PC-3 (cell line): Measurements from ENCODE around the gene UGT1A5. TPM values are rescaled to one million over a fixed set of nuclear protein-coding genes. Genes with fewer than 3 reads are reported as not detected.
"Not testable (repeated sequence)": the region's sequence is repeated elsewhere in the genome, so short reads cannot be mapped to it uniquely, and the experiment has no call there.

Source experiments
- ATAC-seq: fragments of 200-7000 bp; cut with Tn5 transposase; 2 replicates; pipeline ENCODE4 v1.9.1; 2020; ENCODE audit warnings: mild to moderate bottlenecking, moderate library complexity
- BruUV-seq: library from RNA; stranded (reverse); fragments of 400-500 nt; replicated peaks from 2 replicates; lab custom pipeline; 2021; lab: Mats Ljungman, UMichigan
- CTCF ChIA-PET: fragments of 300-600 bp; sonication (Branson Sonifier 250); formaldehyde crosslinking; loops from one replicate; lab custom pipeline; 2022; ENCODE audit warnings: antibody characterized with exemption; lab: Charles Lee
- POLR2A ChIA-PET: fragments of 300-600 bp; sonication (Branson Sonifier 250); formaldehyde crosslinking; loops from one replicate; lab custom pipeline; 2022; ENCODE audit warnings: antibody characterized with exemption; ENCODE audit not compliant: unreplicated experiment; lab: Charles Lee
- DNase-seq: peaks from one replicate; pipeline ENCODE4 v3.0.0-alpha.2; 2015
- H2AFZ ChIP-seq: fragments of 300-600 bp; sonication (generic); 2 replicates; pipeline ENCODE4 v1.6.0; 2016; ENCODE audit warnings: antibody characterized with exemption, low read length
- H3F3A ChIP-seq: fragments of 300-600 bp; sonication (generic); one replicate; pipeline ENCODE4 v1.6.0; 2017; ENCODE audit warnings: antibody characterized with exemption, low read length, control low read depth, mild to moderate bottlenecking; ENCODE audit not compliant: unreplicated experiment
- H3K27ac ChIP-seq: fragments of 300-600 bp; sonication (generic); 2 replicates; pipeline ENCODE4 v1.5.1; 2016; ENCODE audit warnings: mild to moderate bottlenecking, low read length
- H3K27me3 ChIP-seq: fragments of 300-600 bp; sonication (generic); 2 replicates; pipeline ENCODE4 v1.6.1; 2016; ENCODE audit warnings: low read length, mixed read lengths
- H3K36me3 ChIP-seq: fragments of 300-600 bp; sonication (generic); 2 replicates; pipeline ENCODE4 v1.6.1; 2016; ENCODE audit warnings: low read depth, mixed run types, low read length, mixed read lengths
- H3K4me1 ChIP-seq: fragments of 300-600 bp; sonication (generic); 2 replicates; pipeline ENCODE4 v1.5.1; 2016; ENCODE audit warnings: low read length; ENCODE audit not compliant: insufficient read depth
- H3K4me2 ChIP-seq: fragments of 300-600 bp; sonication (generic); 2 replicates; pipeline ENCODE4 v1.6.0; 2016; ENCODE audit warnings: low read length
- H3K4me3 ChIP-seq: fragments of 300-600 bp; sonication (generic); 2 replicates; pipeline ENCODE4 v1.5.1; 2016; ENCODE audit warnings: mild to moderate bottlenecking, low read length, mixed read lengths
- H3K79me2 ChIP-seq: fragments of 300-600 bp; sonication (generic); 2 replicates; pipeline ENCODE4 v1.6.1; 2017; ENCODE audit warnings: low read length, mixed read lengths
- H3K9ac ChIP-seq: fragments of 300-600 bp; sonication (generic); 2 replicates; pipeline ENCODE4 v1.6.0; 2016; ENCODE audit warnings: mild to moderate bottlenecking, low read length
- H3K9me2 ChIP-seq: fragments of 300-600 bp; sonication (generic); replicated peaks from 2 replicates; pipeline ENCODE4 v1.6.1; 2016; ENCODE audit warnings: mixed run types, low read length, mixed read lengths
- H3K9me3 ChIP-seq: fragments of 300-600 bp; sonication (generic); 2 replicates; pipeline ENCODE4 v1.6.1; 2016; ENCODE audit warnings: low read length, mixed read lengths
- H4K20me1 ChIP-seq: fragments of 300-600 bp; sonication (generic); 2 replicates; pipeline ENCODE4 v1.6.1; 2016; ENCODE audit warnings: low read length, mixed read lengths
- EZH2 ChIP-seq: fragments of 300-600 bp; sonication (generic); IDR thresholded peaks from one replicate; pipeline ENCODE4 v1.6.1; 2017; ENCODE audit warnings: antibody characterized with exemption, mild to moderate bottlenecking, low read length; ENCODE audit not compliant: unreplicated experiment
- EZH2phosphoT487 ChIP-seq: fragments of 300-600 bp; sonication (generic); IDR thresholded peaks from 2 replicates; pipeline ENCODE4 v1.6.1; 2018; ENCODE audit warnings: mild to moderate bottlenecking, antibody characterized with exemption, low read length, borderline replicate concordance
- intact Hi-C: fragments of 100-400 bp; cut with micrococcal nuclease; formaldehyde crosslinking; loops from 2 replicates; pipeline ENCODE4 v1.9.0; 2023
- total RNA-seq: library from RNA; depleted of rRNA; stranded (reverse); fragments of >200 nt; gene quantifications from 2 replicates; pipeline ENCODE4 v1.2.3, GENCODE V29; 2014
- TF ChIP-seq, protein P1 (sequence below): fragments of 300-600 bp; sonication (generic); conservative IDR thresholded peaks from 2 replicates; pipeline ENCODE4 v1.5.1; 2017; ENCODE audit warnings: antibody characterized with exemption, low read depth, mild to moderate bottlenecking, low read length

Gene UGT1A5
- total RNA-seq, 1 experiment from 2014 or later: not detected

DNA sequence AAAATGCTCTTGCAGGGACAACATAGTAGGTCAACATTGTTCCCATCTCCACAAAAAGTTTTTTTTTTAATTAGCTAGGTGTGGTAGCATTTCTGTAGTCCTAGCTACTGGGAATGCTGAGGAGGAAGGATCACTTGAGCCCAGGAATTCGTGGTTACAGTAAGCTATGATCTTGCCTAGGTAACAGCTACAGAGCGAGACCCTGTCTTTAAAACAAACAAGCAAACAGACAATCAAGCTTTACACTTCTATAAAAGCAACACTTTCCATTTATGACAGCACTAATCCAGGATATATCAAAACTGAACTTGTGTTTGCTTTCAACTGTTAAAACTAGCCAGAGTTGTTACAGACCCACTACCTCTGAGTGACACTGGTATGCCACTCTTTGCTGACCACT lies 28.2 kb downstream of the UGT1A5 start:
- no TSS peak for BruUV-seq
- no peak for DNase-seq
- H2AFZ ChIP-seq: no peak overlapping the region
- TF ChIP-seq EZH2: no peak
- TF ChIP-seq EZH2phosphoT487: no peak
- intact Hi-C loops: no loop called here
- no peaks in the 10 kb centered on the region for H3K4me1 ChIP-seq
- H3K4me3 ChIP-seq: no peak overlapping the region
- H3K36me3 ChIP-seq: no peaks in the 10 kb centered on the region
- no peak for ATAC-seq
- no peak overlapping the region for H3K27ac ChIP-seq
- no peaks in the 10 kb centered on the region for H3K27me3 ChIP-seq
- POLR2A ChIA-PET: interaction anchor here (0.5 kb wide), 1 partner anchor 267 kb away, joined by 4 read pairs; no protein-coding TSS in a partner anchor
- H4K20me1 ChIP-seq: no peaks in the 10 kb centered on the region
- no peak overlapping the region for H3K4me2 ChIP-seq
- CTCF ChIA-PET: no interaction called here
- no peaks in the 10 kb centered on the region for H3K9me2 ChIP-seq
- no peak overlapping the region for H3K9ac ChIP-seq
- H3K9me3 ChIP-seq: no peaks in the 10 kb centered on the region
- no peaks in the 10 kb centered on the region for H3F3A ChIP-seq
- no peaks in the 10 kb centered on the region for H3K79me2 ChIP-seq

DNA sequence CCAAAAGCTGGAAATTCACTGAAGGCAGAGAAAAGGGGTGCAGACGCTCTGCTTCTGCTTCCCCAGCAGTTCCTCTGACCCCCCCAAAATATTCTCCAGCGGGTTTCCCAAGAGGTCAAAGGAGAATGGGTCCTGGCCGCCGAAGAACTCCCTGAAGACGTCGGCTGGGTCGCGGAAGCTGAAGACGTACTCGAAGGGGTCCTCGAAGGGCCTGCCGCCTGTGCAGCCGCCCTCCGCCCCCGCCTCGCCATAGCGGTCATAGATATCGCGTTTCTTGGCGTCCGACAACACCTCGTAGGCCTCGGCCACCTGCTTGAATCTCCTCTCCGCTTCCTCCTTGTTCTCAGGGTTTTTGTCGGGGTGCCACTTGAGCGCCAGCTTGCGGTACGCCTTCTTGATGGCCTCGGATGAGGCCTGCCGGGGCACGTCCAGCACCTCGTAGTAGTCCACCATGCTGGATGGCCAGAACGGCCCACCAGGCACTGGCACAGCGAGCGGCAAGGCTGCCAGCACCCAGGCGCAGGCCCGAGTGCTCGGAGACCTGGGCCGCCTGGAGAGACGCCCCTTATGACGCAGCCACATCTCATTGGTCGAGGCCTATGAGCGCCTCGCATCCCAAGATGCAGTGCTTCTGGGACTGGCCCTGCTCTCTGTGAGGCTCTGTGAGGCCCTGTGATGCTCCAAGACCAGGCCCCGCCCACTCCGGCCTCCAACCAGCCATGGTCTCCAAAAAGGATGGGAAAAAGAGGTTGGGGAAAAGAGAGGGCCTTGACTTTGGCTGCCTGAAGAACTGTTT lies 31.0 kb downstream of the UGT1A5 start:
- ChIA-PET POLR2A (no interaction called here), CTCF (no interaction called here)
- H3K4me2 ChIP-seq: no peak overlapping the region
- no peak overlapping the region for H3K27ac ChIP-seq
- BruUV-seq: no TSS peak
- H3F3A ChIP-seq: no peaks in the 10 kb centered on the region
- TF ChIP-seq EZH2phosphoT487 (no peak), EZH2 (no peak)
- TF ChIP-seq, protein P1, sequence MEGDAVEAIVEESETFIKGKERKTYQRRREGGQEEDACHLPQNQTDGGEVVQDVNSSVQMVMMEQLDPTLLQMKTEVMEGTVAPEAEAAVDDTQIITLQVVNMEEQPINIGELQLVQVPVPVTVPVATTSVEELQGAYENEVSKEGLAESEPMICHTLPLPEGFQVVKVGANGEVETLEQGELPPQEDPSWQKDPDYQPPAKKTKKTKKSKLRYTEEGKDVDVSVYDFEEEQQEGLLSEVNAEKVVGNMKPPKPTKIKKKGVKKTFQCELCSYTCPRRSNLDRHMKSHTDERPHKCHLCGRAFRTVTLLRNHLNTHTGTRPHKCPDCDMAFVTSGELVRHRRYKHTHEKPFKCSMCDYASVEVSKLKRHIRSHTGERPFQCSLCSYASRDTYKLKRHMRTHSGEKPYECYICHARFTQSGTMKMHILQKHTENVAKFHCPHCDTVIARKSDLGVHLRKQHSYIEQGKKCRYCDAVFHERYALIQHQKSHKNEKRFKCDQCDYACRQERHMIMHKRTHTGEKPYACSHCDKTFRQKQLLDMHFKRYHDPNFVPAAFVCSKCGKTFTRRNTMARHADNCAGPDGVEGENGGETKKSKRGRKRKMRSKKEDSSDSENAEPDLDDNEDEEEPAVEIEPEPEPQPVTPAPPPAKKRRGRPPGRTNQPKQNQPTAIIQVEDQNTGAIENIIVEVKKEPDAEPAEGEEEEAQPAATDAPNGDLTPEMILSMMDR: no peak
- no peaks in the 10 kb centered on the region for H3K4me1 ChIP-seq
- H3K36me3 ChIP-seq: no peaks in the 10 kb centered on the region
- no peak overlapping the region for H3K4me3 ChIP-seq
- H4K20me1 ChIP-seq: no peaks in the 10 kb centered on the region
- H3K27me3 ChIP-seq: no peaks in the 10 kb centered on the region
- intact Hi-C loops: no loop called here
- H3K79me2 ChIP-seq: no peaks in the 10 kb centered on the region
- no peaks in the 10 kb centered on the region for H3K9me3 ChIP-seq
- DNase-seq (no peak), ATAC-seq (no peak)
- no peak overlapping the region for H3K9ac ChIP-seq
- H3K9me2 ChIP-seq: no peaks in the 10 kb centered on the region
- H2AFZ ChIP-seq: no peak overlapping the region

DNA sequence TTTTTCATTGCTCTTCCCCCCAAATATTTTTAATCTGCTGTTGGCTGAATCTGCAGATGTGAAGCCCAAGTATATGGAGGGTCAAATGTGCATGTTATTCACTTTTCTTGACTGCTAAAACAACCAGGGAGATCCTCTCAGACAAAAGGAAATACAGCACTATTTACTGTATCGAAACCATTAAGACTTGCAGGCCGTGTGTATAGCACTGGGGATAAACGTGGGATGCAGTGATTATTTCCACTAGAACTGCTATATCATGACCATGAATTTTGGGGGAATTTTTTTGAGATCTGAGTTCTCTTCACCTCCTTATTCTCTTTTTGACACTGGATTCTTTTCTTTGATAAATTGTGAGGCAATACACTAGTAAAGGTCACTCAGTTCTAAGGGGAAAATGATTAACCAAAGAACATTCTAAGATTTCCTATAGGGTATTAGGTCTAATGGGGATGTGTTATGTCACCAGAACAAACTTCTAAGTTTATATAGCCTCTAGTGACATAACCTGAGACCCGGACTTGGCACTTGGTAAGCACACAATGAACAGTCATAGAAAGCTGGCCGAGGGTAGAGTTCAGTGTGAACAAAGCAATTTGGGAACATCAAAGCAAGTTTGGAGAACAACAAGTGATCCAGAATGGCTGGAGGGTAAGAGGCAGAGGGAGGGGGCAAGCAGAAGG lies 32.5 kb downstream of the UGT1A5 start:
- Histone ChIP-seq H3K9me2 (no peaks in the 10 kb centered on the region), H3K4me2 (no peak overlapping the region), H3K9ac (no peak overlapping the region), H3F3A (no peaks in the 10 kb centered on the region), H3K27ac (no peak overlapping the region), H3K4me3 (no peak overlapping the region), H3K36me3 (no peaks in the 10 kb centered on the region), H3K27me3 (no peaks in the 10 kb centered on the region), H2AFZ (no peak overlapping the region), H3K4me1 (no peaks in the 10 kb centered on the region), H3K79me2 (no peaks in the 10 kb centered on the region), H4K20me1 (no peaks in the 10 kb centered on the region), H3K9me3 (no peaks in the 10 kb centered on the region)
- TF ChIP-seq EZH2 (no peak), EZH2phosphoT487 (no peak)
- TF ChIP-seq, protein P1: no peak
- ChIA-PET POLR2A (no interaction called here), CTCF (no interaction called here)
- ATAC-seq: no peak
- BruUV-seq: no TSS peak
- DNase-seq: no peak
- intact Hi-C loops: no loop called here

DNA sequence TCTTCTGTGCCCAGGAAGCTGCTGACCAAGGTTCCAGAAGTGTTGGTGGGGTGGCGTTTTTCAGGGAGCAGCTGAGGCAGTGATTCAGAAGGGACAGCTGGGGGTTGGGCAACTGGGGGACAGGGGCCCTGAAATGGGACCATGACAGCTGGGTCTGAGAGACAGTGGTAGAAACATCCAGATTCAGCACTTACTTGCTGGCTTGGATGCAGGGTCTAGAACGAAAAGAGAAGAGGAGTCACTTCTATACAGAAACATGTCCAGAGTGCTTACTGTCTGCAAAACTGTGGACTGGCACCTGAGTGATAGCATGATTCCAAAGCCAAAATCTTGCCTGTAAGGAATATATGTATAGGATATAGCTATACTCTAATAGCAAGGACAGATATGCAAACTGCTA lies 33.1 kb downstream of the UGT1A5 start:
- H3K4me3 ChIP-seq, H3K9me3 ChIP-seq, CTCF ChIA-PET, H3K36me3 ChIP-seq, H3K4me2 ChIP-seq, ATAC-seq, H2AFZ ChIP-seq, BruUV-seq, H3K27me3 ChIP-seq, H3F3A ChIP-seq, H3K4me1 ChIP-seq, H3K79me2 ChIP-seq, H3K27ac ChIP-seq, H3K9ac ChIP-seq, intact Hi-C loops, H3K9me2 ChIP-seq, POLR2A ChIA-PET, H4K20me1 ChIP-seq, DNase-seq: not testable (repeated sequence)
